RPMI8226 (cell line): ENCODE data around the gene SLC19A2.
"Not testable (repeated sequence)": the region's sequence is repeated elsewhere in the genome, so short reads cannot be mapped to it uniquely, and the experiment has no call there.

Source experiments
- DNase-seq: peaks from one replicate; pipeline ENCODE4 v3.0.0-alpha.2; 2015

The SLC19A2 gene

DNA sequence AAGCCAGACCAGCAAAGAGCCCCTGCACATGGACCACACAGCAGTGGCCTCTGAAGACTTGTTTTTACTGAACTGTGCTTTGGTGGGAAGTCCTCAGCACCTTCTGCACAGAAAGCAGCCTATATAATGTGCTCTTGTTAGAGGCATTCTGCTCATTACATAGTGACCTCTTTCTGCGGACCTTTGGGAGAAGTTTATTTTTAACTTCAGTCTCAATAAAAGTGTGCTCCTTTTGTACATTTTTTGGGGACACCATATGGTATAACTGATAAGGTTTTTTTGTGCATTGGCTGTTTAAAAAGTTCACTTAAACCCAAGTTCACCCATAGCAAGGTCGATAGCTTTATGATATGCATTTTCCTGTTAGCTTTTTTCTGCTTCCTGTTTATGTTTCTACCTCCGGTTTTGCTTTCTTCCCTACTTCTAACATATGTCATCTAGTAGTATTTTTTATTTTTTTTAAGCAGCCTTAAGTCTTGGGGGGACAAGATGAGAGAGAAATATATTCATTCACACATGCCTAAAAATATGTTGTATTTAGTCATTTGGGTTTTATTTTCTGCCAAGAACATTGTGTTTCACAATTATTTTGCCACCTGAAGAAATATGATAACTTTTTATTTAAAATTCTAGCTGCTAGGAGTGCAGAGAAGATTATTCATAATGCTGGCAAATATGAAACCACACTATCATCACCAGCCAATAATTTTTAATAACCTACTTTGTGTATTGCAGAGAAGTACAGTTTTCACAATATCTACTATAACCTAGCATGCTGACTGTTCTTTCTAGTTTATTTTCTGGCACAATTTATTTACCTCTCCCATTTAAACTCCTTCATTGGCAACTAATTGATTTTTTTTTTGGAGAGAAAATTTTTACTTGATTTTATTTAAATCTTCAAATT, 22.9 kb upstream of the SLC19A2 start:
- no peak for DNase-seq

DNA sequence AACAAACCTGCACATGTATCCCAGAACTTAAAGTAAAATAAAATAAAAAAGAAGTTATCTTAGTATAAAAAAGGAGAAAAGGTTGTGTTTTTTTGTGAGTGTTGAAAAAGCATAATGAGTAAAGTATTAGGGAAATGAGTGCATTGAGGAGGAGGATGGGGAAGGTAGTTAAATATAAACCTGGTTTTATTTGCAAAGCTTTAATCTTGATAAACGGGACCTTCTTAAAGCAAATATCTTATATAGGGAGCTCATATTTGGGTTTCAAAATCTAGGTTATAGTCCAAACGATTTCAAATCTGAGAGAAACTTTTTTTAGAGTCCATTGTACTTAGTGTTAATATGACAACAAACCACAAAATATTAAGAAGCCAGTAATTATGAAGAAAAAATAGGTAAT, 21.7 kb upstream of the SLC19A2 start:
- no peak for DNase-seq

- not testable (repeated sequence) for DNase-seq
Observed at GRCh38 chr1:169503601-169504000, 17.9 kb upstream of the SLC19A2 start.

DNA sequence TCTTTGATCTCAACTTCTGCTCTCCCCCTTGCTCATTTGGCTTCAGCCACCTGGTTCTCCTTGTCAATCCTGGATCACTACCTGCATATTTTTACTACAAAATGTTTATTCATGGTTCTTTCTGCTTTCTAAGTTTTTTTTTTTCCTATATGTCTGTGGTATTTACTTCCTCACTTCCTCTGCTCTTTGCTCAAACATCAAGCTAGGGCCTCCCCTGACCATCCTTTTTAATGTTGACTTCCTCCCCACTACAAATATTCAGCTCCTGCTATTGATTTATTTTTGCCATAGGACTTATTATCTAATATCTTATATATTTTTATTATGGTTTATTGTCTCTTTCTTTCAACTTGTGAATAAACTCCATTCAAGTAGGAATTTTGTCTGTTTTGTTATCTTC, 14.1 kb upstream of the SLC19A2 start:
- DNase-seq = no peak

DNA sequence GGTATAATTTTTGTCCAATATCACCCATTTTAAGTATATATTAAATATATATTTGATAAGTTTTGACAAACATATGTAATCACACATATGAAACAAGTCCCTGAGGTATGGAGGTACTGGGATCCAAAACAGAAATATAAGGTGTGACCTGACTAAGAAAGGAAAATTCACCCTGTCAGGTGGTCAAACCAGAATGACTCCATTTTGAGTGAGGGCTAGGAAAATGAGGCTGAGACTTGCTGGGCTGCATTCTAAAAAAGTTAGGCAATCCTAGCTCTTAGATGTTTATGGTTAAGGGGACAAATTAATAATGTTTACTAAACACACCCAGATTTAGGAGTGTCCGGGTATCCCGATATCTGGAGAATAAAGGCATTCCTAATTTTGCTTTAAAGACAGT, 11.6 kb upstream of the SLC19A2 start:
- no peak for DNase-seq

GRCh38 chr1:169495916-169496315, 10.2 kb upstream of the SLC19A2 start:
- DNase-seq = no peak

GRCh38 chr1:169495046-169495775, 9.5 kb upstream of the SLC19A2 start:
- no peak for DNase-seq

GRCh38 chr1:169494343-169494742, 8.6 kb upstream of the SLC19A2 start:
- no peak for DNase-seq

DNA sequence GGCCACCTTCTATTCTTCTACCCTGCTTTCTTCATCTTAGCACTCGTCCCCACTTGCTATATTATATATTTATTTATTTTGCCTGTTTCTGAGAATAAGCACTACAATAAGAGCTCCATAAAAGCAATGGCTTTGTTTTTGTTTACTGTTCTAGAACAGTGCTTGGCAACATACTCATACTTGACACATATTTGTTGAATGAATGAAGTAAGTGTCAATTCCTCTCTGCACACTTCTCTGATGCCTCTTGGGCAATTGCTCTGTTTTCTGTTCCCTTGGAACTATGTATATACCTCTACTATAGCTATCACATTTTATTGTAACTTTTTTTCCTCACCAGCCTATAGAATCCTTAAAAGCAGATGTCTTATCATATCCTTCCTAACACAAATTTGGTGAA, 7.5 kb upstream of the SLC19A2 start:
- DNase-seq = no peak

DNA sequence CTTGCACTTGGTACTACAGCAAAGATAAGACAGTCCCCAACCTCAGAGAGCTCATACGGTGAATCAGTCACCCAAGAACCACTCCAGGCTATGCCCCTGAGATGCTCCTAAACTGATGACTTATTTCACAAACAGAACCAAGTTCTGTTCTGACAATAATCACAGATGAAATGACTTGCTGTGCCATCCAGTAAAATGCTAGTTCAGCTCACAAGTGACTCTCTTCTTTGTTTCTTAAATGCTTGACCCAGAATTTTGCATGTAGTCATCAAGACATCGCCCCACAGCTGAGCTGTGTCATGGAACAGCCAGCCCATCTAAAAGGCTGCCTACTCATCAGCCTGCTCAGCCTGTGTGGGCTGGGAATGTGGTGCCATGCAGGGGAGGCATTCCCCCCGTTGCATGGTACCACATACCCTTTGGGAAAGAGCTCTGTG, 6.1 kb upstream of the SLC19A2 start:
- no peak for DNase-seq

DNA sequence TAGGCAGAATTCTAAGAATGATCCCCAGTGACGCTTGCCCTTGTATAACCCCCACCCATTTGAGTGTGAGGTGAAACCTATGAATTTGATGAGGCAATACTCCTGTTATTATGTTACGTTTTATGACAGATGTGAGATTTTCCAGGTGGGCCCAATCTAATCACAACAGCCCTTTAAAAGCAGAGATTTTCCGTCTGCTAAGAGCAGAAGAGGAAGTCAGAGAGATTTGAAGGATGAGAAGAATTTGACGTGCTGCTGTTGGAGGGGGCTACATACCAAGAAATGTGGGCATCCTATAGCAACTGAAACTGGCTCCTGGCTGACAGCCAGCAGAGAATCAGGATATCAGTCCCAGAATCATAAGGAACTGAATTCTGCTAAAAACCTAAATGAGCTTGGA, 2.4 kb upstream of the SLC19A2 start:
- DNase-seq = no peak

- DNase-seq = no peak
Observed at GRCh38 chr1:169487561-169487960, 1.8 kb upstream of the SLC19A2 start.

DNA sequence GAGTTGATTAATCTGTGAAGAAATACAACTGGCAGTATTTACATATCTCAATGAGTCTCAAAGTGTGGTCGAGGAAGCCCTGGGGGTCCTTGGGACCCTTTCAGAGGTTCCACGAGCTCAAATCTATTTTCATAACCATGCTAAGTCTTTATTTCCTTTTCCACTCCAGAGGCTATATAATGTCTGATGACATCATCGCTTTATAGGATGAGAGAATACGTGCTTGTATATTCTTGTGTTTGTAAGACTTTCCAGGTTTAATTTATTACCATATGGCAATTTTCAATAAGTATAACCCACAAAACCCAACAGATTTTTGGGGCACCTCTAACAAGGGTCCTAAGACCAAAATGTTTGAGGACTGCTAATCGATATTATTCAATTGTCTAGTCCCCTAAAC, 1.4 kb upstream of the SLC19A2 start:
- DNase-seq = no peak

- DNase-seq = no peak
Observed at GRCh38 chr1:169486281-169487051, 722 bp upstream of the SLC19A2 start.

DNA sequence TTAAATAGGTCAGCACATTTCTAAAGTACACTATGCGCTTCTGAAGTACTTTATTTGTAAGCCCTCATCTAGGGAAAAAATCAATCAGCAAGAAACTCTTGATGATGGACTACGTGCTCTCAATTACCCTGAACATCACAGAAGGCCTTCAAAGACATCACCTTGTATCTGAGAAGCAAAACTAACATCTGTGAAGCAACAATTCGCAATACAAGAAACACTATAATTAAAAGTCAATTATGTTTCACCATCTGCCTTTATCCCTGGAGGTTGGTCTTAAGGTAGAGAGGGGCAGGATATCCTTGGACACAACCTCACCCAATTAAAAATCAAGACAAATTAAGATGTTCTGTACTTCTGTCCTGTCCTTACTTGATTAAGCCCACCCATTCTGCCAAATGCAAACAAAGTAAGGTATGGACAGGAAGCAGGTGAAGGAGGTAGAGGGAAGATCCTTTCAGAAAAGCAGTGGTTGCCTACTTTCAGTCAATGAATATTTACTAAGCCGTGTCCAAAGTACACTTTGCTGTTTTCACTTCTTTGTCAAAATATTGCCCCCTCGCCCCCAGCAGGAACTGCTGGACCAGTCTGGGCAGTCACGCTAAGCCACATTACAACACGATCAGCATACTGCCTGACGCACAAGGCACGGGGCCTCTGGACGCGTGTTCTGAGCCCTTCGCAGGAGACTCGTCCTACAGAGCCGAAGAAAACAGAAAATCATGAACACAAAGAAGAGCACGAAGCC, 887 bp downstream of the SLC19A2 start:
- DNase-seq = peak; percentile 60

GRCh38 chr1:169484101-169484500, 1.6 kb downstream of the SLC19A2 start:
- no peak for DNase-seq

- DNase-seq = no peak
Observed at GRCh38 chr1:169483500-169483966, 2.2 kb downstream of the SLC19A2 start.

DNA sequence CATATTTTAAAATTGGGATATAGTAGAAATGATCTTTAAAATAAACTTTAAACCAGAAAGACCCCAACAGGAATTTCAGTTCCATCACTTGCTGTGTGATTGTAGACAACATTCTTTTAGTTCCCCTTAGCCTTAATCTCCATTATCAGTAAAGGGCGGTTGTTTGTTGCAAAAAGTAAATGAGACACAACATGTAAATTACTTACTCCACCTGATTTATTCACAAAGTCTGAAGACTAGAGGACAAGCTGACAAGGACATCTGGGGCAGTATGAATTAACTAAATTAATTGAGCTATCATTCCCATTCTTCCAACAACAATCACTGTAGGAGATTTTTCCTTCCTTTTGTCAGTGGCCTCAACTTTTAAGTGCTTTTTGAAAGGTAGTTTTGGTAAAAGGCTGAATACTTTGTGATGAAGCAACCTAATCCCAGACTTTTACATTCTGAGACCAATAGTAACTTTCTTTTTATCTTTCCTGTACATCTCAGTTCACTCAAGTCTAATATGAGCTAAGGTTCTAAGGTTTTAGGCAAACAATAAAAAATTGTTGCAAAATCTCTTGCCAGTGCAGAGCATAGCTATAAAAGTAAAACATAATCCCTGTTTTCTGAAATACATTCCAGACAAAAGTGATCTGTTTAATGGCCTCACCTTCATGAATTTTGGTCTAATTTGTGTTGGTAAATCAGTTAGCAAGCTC, 6.2 kb downstream of the SLC19A2 start:
- DNase-seq = no peak

DNA sequence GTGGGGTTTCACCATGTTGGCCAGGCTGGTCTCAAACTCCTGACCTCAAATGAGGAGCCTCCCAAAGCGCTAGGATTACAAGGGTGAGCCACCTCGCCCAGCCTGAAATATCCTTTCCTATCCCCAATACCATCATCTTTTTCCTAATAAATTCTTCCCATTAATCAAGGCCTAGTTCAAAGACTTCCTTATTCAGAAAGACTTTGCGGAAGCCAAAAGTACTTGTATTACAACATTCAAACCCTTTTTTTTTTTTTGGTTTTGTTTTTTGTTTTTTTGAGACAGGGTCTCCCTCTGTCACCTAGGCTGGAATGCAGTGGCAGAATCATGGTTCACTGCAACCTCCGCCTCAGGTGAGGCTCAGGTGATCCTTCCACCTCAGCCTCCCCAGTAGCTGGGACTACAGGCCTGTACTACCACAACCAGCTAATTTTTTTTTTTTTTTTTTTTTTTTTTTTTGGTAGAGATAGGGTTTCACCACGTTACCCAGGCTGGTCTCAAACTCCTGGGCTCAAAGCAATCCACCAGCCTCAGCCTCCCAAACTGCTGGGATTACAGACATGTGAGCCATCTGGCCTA, 7.6 kb downstream of the SLC19A2 start:
- DNase-seq = no peak

- DNase-seq = no peak
Observed at GRCh38 chr1:169475806-169476387, 9.8 kb downstream of the SLC19A2 start.
